Stimulated activated naive CD8-positive, alpha-beta T cell treated with anti-CD3 and anti-CD28 coated beads, Interleukin-15, Interleukin-2, amounts not matched to agents 100 ng/mL and 50 ng/mL, for 24 hours (primary cell): ENCODE results near the gene MRAP.

Experiments
- H3K27ac Mint-ChIP-seq: one replicate; pipeline ENCODE4 v1.8.0; 2021; ENCODE audit warnings: mild to moderate bottlenecking, mixed read lengths
- H3K27me3 Mint-ChIP-seq: one replicate; pipeline ENCODE4 v1.8.0; 2021; ENCODE audit warnings: mixed read lengths
- H3K36me3 Mint-ChIP-seq: one replicate; pipeline ENCODE4 v1.8.0; 2021; ENCODE audit warnings: low read depth, mixed read lengths
- H3K4me1 Mint-ChIP-seq: one replicate; pipeline ENCODE4 v1.8.0; 2021; ENCODE audit warnings: low read depth, mixed read lengths
- H3K4me3 Mint-ChIP-seq: one replicate; pipeline ENCODE4 v1.8.0; 2021; ENCODE audit warnings: mild to moderate bottlenecking, mixed read lengths
- H3K9me3 Mint-ChIP-seq: one replicate; pipeline ENCODE4 v1.8.0; 2021; ENCODE audit warnings: mixed read lengths

The MRAP gene

GRCh38 chr21:32322676-32323075, 24.0 kb downstream of the MRAP start:
- H3K4me3 Mint-ChIP-seq = no peak overlapping the region
- H3K36me3 Mint-ChIP-seq = peaks cover 99% of the 10 kb centered on the region
- H3K9me3 Mint-ChIP-seq = no peaks in the 10 kb centered on the region
- H3K27ac Mint-ChIP-seq = peak overlapping the region; percentile 52
- H3K4me1 Mint-ChIP-seq = peaks cover 6% of the 10 kb centered on the region
- no peaks in the 10 kb centered on the region for H3K27me3 Mint-ChIP-seq

- no peak overlapping the region for H3K4me3 Mint-ChIP-seq
- peaks cover 99% of the 10 kb centered on the region for H3K36me3 Mint-ChIP-seq
- no peak overlapping the region for H3K27ac Mint-ChIP-seq
- no peaks in the 10 kb centered on the region for H3K9me3 Mint-ChIP-seq
- no peaks in the 10 kb centered on the region for H3K27me3 Mint-ChIP-seq
- peaks cover 6% of the 10 kb centered on the region for H3K4me1 Mint-ChIP-seq
Measured at GRCh38 chr21:32325706-32326105, 27.1 kb downstream of the MRAP start.

DNA sequence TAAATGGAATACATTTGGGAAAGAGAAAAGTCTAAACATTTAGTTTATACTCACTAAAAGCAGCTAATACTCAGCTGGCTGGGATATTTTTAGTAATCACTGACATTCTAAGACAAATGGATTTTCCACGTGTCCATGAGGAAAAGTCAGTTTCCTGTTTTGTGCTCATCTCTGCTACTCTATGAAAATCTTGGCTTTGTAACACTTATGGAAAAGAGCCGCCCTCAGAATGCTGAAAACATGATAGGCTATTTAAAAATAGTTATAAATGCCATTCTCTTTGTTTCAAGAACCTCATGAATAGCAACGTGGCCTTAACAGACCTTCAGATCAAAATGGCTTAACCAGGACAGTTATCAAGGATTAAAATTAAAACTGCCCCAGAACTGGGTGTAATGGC, 29.9 kb downstream of the MRAP start:
- H3K9me3 Mint-ChIP-seq = no peaks in the 10 kb centered on the region
- no peak overlapping the region for H3K4me3 Mint-ChIP-seq
- H3K4me1 Mint-ChIP-seq = peaks cover 6% of the 10 kb centered on the region
- H3K27me3 Mint-ChIP-seq = no peaks in the 10 kb centered on the region
- no peak overlapping the region for H3K27ac Mint-ChIP-seq
- H3K36me3 Mint-ChIP-seq = peaks cover 98% of the 10 kb centered on the region

- peaks cover 6% of the 10 kb centered on the region for H3K4me1 Mint-ChIP-seq
- peaks cover 95% of the 10 kb centered on the region for H3K36me3 Mint-ChIP-seq
- H3K9me3 Mint-ChIP-seq = no peaks in the 10 kb centered on the region
- H3K27me3 Mint-ChIP-seq = no peaks in the 10 kb centered on the region
- H3K4me3 Mint-ChIP-seq = no peak overlapping the region
- H3K27ac Mint-ChIP-seq = no peak overlapping the region
Measured at GRCh38 chr21:32329331-32329730, 30.7 kb downstream of the MRAP start.

DNA sequence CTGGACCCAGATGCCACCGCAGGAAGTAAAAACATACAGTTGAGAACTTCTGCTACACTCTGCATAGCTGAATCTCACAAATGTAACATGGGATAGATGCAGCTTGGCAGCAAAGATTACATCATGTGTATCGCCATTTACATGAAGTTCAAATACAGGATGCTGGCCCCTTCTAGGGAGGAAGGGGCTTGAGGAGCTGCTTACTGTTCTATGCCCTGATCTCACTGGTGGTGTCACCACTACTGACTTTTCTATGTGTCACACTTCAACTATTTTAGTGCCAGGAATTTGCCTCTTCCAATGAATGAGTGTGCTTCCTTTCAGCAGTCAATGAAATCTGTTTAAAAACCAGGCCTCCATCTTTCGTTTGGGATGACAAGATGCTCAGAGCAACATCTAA, 31.1 kb downstream of the MRAP start:
- peaks cover 6% of the 10 kb centered on the region for H3K4me1 Mint-ChIP-seq
- no peaks in the 10 kb centered on the region for H3K9me3 Mint-ChIP-seq
- H3K27ac Mint-ChIP-seq = no peak overlapping the region
- no peak overlapping the region for H3K4me3 Mint-ChIP-seq
- H3K36me3 Mint-ChIP-seq = peaks cover 93% of the 10 kb centered on the region
- no peaks in the 10 kb centered on the region for H3K27me3 Mint-ChIP-seq

- Mint-ChIP-seq H3K36me3 (peaks cover 93% of the 10 kb centered on the region), H3K4me3 (no peak overlapping the region), H3K9me3 (no peaks in the 10 kb centered on the region), H3K27me3 (no peaks in the 10 kb centered on the region), H3K4me1 (peaks cover 6% of the 10 kb centered on the region), H3K27ac (no peak overlapping the region)
Measured at GRCh38 chr21:32330784-32331311, 32.2 kb downstream of the MRAP start.

- no peak overlapping the region for H3K4me3 Mint-ChIP-seq
- H3K4me1 Mint-ChIP-seq = peaks cover 2% of the 10 kb centered on the region
- H3K27ac Mint-ChIP-seq = no peak overlapping the region
- no peaks in the 10 kb centered on the region for H3K9me3 Mint-ChIP-seq
- no peaks in the 10 kb centered on the region for H3K27me3 Mint-ChIP-seq
- H3K36me3 Mint-ChIP-seq = peaks cover 93% of the 10 kb centered on the region
Measured at GRCh38 chr21:32331444-32332305, 33.0 kb downstream of the MRAP start.

GRCh38 chr21:32332463-32332951, 33.9 kb downstream of the MRAP start:
- Mint-ChIP-seq H3K27me3 (no peaks in the 10 kb centered on the region), H3K9me3 (no peaks in the 10 kb centered on the region), H3K4me3 (no peak overlapping the region), H3K4me1 (no peaks in the 10 kb centered on the region), H3K27ac (no peak overlapping the region), H3K36me3 (peaks cover 92% of the 10 kb centered on the region)

GRCh38 chr21:32333953-32334673, 35.5 kb downstream of the MRAP start:
- Mint-ChIP-seq H3K36me3 (peaks cover 89% of the 10 kb centered on the region), H3K27me3 (no peaks in the 10 kb centered on the region), H3K4me1 (no peaks in the 10 kb centered on the region), H3K4me3 (no peak overlapping the region), H3K27ac (no peak overlapping the region), H3K9me3 (no peaks in the 10 kb centered on the region)

DNA sequence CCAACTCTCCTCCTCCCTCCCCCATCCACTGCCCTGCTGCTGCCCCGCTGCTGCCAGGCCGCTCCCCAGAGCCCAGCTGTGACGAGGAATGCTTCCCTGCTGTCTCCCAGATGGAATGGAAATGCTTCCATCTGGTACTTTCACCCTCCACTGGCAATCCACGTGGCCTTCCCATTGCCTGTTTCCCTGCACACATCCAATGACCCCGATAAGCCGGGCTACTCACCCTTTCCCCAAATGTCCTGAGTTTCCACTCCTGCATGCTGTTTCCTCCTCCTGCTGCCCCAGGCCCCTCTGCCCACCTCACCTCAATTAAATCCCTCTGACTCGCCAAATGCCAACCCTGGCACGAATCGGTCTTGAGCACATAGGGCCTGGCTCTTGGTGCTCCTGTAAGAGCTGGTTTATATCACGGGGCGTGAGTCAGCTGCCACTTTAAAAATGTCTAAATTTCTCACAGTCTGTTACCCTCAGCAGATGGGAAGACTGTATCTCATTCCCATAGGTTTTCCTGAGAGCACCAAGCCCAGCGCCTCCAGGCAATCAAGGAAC, 36.4 kb downstream of the MRAP start:
- Mint-ChIP-seq H3K27ac (no peak overlapping the region), H3K9me3 (no peaks in the 10 kb centered on the region), H3K27me3 (no peaks in the 10 kb centered on the region), H3K36me3 (peaks cover 85% of the 10 kb centered on the region), H3K4me1 (no peaks in the 10 kb centered on the region), H3K4me3 (no peak overlapping the region)

DNA sequence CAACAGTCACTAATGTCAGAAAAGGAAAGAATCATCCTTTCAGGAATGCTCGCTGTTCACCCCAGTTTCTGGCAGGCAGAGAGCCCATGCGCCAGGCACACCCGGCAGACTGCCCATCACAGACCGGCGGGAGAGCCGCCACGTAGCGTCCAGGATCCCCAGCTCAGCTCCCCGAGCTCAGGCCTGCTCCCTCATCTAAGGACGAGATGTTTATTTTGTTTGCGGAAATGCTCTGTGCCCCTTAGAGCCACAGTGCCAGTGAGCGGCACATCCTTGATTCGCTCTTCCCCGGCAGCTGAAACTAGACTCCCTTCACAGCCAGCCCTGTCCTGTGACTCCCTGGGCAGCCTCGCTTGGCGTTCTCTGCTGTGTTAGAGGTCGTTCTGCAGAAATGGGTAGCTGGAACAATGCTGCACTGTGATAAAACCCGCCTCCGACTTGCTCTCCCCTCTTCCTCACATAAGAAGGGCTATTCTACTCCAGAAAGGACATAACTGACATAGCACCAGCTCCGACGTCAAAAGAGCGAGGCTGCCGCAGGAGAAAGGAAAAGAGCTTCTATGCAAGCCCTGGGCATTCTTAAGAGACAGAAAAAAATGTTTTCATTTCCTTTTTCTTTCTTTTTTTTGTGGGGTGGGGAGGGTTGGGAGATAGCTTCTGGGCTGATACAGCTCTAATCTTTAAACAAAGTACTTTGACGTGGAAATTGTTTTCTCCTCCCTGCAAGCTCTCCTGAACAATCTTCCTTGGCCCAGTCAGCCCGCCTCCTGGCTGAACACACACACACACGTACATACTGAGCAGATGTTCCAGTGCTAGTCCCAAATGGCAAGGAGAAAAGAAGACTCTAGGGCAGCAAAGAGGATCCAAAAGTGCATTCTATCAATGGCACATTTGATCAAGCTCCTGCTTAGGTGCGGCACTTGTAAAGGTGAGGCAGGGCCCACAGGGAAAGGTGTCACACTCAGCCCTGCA, 37.2 kb downstream of the MRAP start:
- H3K36me3 Mint-ChIP-seq = peaks cover 84% of the 10 kb centered on the region

GRCh38 chr21:32336711-32337110, 38.1 kb downstream of the MRAP start:
- H3K9me3 Mint-ChIP-seq = no peaks in the 10 kb centered on the region
- peaks cover 84% of the 10 kb centered on the region for H3K36me3 Mint-ChIP-seq
- H3K27me3 Mint-ChIP-seq = no peaks in the 10 kb centered on the region
- no peak overlapping the region for H3K4me3 Mint-ChIP-seq
- H3K4me1 Mint-ChIP-seq = no peaks in the 10 kb centered on the region
- H3K27ac Mint-ChIP-seq = peak overlapping the region; percentile 36

More for the DNA sequence above, 37.2 kb downstream of the MRAP start:
- H3K27me3 Mint-ChIP-seq = no peaks in the 10 kb centered on the region
- H3K4me3 Mint-ChIP-seq = no peak overlapping the region
- peak overlapping the region; percentile 36 for H3K27ac Mint-ChIP-seq
- no peaks in the 10 kb centered on the region for H3K4me1 Mint-ChIP-seq
- no peaks in the 10 kb centered on the region for H3K9me3 Mint-ChIP-seq

DNA sequence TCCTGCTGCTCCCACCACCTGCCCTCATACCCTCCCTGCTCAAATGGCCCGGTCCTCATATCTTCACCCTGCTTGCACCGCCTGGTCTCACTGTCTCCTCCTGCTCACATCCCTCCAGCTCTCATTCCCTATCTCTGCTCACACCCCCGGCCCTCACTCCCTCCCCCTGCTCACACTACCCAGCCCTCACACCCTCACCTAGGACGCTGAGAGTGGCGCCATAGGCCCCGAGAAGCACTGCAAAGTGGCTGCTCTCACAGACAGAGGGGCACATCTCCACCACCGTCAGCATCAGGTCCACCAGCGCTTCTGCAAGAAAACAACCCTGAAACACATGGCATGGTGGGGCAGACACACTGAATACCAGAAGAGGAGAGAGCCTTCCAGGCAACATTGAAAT, 38.6 kb downstream of the MRAP start:
- no peak overlapping the region for H3K4me3 Mint-ChIP-seq
- H3K27me3 Mint-ChIP-seq = no peaks in the 10 kb centered on the region
- peak overlapping the region; percentile 14 for H3K27ac Mint-ChIP-seq
- peaks cover 82% of the 10 kb centered on the region for H3K36me3 Mint-ChIP-seq
- no peaks in the 10 kb centered on the region for H3K4me1 Mint-ChIP-seq
- no peaks in the 10 kb centered on the region for H3K9me3 Mint-ChIP-seq
